SU-DHL-6 (cell line): Measurements from ENCODE around the gene NUTM2F.
"Not testable (repeated sequence)": the region's sequence is repeated elsewhere in the genome, so short reads cannot be mapped to it uniquely, and the experiment has no call there.

Experiments
- CTCF ChIP-seq: fragments of 200-600 bp; sonication (generic); IDR thresholded peaks from one replicate; pipeline ENCODE4 v1.5.1; 2017; ENCODE audit warnings: antibody characterized with exemption, mild to moderate bottlenecking, low read length, moderate library complexity; ENCODE audit not compliant: insufficient read depth, poor library complexity, severe bottlenecking
- EZH2phosphoT487 ChIP-seq: fragments of 200-600 bp; sonication (generic), shearing (Covaris generic); conservative IDR thresholded peaks from 2 replicates; pipeline ENCODE4 v1.6.1; 2018; ENCODE audit warnings: mild to moderate bottlenecking, antibody characterized with exemption, low read length, moderate library complexity, mixed read lengths

- TF ChIP-seq CTCF, EZH2phosphoT487: not testable (repeated sequence)
Observed at GRCh38 chr9:94357158-94357557, 28.7 kb upstream of the NUTM2F start.
